ENCODE results near the gene PRRG4.
"Not testable (repeated sequence)": the region's sequence is repeated elsewhere in the genome, so short reads cannot be mapped to it uniquely, and the experiment has no call there.

Gene PRRG4

DNA sequence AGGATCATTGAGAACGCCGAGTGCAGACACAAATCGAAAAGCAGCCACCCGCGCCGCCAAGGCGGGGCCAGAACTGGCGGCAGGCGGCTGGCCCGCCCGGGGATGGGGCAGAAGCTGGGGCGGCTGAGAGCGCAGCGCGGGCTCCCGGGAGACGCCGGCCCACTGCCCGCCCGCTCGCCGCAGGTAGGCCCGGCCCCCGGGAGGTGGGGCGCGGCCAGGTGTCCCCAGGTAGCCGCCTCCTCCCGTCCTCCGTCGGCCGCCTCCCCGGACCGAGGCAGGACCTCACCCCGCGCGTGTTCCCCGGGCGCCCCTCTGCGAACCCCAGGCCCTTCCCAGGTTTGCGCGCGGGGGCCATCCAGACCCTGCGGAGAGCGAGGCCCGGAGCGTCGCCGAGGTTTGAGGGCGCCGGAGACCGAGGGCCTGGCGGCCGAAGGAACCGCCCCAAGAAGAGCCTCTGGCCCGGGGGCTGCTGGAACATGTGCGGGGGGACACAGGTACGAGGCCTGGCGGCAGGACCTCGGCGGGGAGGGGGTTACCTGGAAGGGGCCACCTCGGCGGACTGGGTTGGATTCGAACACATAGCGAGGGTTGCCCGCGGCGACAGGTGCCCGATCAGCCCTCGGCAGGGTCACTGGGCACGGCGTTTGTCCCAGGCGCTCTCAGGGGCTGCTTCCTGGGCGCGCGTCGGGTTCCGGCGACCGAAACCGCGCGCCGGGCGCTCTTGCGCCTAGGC is at the start of gene PRRG4:
Gene PRRG4, plus strand, starts transcription at position 248 of the 733 bp plus-strand sequence. CDS start 603 bp downstream, outside the sequence.
- DNase-seq (ENCODE audit: insufficient read length, low spot score) (peak; percentile 56), FAIRE-seq (peak; percentile 67)

DNA sequence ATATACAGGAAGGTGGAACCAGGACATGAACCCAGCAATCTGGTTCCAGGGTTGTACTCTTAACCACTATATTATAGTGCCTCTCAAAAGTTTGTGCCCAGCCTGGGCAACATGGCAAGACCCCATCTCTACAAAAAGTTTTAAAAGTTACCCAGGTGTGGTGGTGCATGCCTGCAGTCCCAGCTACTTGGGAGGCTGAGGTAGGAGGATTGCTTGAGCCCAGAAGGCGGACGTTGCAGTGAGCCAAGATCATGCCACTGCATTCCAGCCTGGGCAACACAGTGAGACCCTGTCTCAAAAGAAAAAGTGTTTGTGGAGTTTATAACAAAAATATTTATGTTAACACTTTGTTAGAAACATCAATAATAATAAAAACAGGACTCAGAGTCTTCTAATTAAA is 48.9 kb upstream of the PRRG4 start:
- FAIRE-seq, result not testable (repeated sequence)

GRCh38 chr11:32781721-32782120 is 48.0 kb upstream of the PRRG4 start:
- no peak for FAIRE-seq
- no peak for DNase-seq (ENCODE audit: insufficient read length, low spot score)

More for the DNA sequence above, 48.9 kb upstream of the PRRG4 start:
- DNase-seq (ENCODE audit: insufficient read length, low spot score), result not testable (repeated sequence)

DNA sequence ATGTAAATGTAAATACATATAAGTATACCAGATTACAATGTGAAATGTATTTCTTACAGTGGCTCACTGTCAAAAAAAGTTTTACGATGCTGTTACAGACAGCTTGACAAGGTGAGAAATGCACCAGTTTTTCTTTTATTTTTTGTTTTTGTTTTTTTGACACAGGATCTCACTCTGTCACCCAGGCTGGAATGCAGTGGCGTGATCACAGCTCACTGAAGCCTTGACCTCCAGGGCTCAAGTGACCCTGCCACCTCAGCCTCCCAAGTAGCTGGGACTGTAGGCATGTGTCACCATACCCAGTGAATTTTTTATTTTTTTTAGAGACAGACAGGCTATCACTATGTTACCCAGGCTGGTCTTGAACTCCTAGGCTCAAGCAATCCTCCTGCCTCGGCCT is 44.5 kb upstream of the PRRG4 start:
- no peak for DNase-seq (ENCODE audit: insufficient read length, low spot score)
- FAIRE-seq, result no peak

GRCh38 chr11:32786811-32787210 is 42.9 kb upstream of the PRRG4 start:
- no peak for DNase-seq (ENCODE audit: insufficient read length, low spot score)

GRCh38 chr11:32790916-32791315 is 38.8 kb upstream of the PRRG4 start:
- no peak for FAIRE-seq
- DNase-seq (ENCODE audit: insufficient read length, low spot score), result no peak

More at GRCh38 chr11:32786811-32787210, 42.9 kb upstream of the PRRG4 start:
- FAIRE-seq, result no peak

- DNase-seq (ENCODE audit: insufficient read length, low spot score) (no peak), FAIRE-seq (no peak)
Observed at GRCh38 chr11:32792111-32792947, 37.4 kb upstream of the PRRG4 start.

GRCh38 chr11:32792948-32793475 is 36.7 kb upstream of the PRRG4 start:
- FAIRE-seq (peak; percentile 69), DNase-seq (ENCODE audit: insufficient read length, low spot score) (peak; percentile 45)

GRCh38 chr11:32794439-32794838 is 35.3 kb upstream of the PRRG4 start, which contains the start of gene CCDC73:
TSS of gene CCDC73 (minus strand) at chr11:32794662. CDS start at chr11:32760243, 34,419 bp downstream.
- no peak for FAIRE-seq

DNA sequence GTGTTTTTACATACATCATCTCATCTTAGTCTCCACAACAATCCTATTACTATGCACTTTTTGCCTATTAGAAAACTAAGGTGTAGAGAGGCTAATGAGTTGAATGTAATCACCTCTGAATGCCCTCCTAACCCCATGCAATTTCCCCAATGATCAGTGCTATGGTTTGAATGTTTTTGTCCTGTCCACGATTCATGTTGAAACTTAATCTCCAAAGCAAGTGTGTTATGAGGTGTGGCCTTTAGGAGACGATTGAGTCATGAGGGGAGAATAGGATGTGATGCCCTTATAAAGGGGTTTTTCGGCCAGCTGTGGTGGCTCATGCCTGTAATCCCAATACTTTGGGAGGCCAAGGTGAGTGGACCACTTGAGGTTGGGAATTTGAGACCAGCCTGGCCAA is 33.3 kb upstream of the PRRG4 start:
- DNase-seq (ENCODE audit: insufficient read length, low spot score) (no peak), FAIRE-seq (no peak)

More at GRCh38 chr11:32794439-32794838, 35.3 kb upstream of the PRRG4 start, which contains the start of gene CCDC73:
- no peak for DNase-seq (ENCODE audit: insufficient read length, low spot score)

DNA sequence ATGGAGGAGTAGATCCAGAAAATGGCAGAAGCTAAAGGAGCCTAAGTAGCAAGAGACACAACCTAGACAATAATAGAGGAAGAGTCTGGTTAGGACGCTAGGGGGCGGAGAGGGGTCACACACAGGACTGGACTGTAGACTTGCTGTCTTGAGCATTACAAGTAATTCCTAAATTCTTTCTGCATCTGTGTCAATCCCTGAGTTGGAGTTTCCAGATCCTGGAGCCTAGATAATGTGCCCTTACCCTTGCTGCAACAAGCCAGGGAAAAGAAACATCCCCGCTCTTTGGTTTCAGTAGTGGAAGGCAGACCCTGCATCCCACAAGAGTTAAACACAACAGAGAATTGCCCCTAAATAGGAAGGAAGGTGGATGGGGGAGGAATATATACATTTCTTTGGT is 20.4 kb upstream of the PRRG4 start:
- DNase-seq (ENCODE audit: insufficient read length, low spot score), result peak; percentile 72
- no peak for FAIRE-seq

DNA sequence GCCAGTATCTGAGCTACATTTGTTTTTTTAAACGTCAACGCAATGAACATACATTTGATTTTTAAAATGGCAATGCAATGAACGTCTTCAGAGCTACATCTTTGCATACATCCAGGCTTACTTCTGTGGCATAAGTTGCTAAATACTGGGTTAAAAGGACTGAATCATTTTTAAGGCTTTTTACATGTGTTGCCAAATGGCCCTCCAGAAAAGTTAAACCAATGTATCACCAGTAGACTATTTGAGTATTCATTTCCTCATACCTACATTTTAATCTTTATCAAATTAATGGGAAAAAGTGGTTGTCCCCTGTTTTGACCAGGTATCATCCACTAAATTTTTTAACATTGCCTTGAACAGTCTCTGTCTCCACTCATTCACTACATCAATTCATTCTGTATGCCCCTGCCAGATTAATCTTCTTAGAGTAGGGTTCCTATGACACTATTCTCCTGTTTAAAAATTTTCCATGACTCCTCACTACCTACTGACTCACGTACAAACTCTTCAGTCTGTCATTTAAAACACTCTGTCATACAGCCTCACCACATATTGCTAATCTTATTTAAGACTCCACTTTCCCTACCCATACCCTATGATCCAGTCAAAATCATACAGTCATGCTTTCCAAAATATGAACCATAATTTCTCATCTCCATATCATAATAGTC is 12.4 kb upstream of the PRRG4 start:
- no peak for DNase-seq (ENCODE audit: insufficient read length, low spot score)
- no peak for FAIRE-seq

GRCh38 chr11:32817852-32818183 is 11.9 kb upstream of the PRRG4 start:
- FAIRE-seq (no peak), DNase-seq (ENCODE audit: insufficient read length, low spot score) (no peak)

DNA sequence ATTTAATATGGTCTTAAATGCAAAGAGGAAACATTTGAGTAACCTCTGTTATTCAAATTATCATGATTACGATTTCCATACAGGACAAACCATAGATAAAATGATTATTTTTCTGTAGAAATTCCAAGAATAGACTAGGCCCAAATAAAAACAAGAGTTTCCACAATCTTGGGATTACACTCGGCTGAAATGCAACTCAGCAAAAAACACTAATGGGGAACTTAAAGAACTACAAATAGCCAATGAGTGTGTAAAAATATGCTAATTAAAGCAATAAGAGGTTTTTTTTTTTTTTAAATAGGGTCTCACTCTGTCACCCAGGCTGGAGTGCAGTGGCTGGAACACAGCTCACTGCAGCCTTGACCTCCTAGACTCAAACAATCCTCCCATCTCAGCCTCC is 10.5 kb upstream of the PRRG4 start:
- DNase-seq (ENCODE audit: insufficient read length, low spot score), result no peak
- FAIRE-seq, result no peak

GRCh38 chr11:32820497-32820896 is 9.2 kb upstream of the PRRG4 start:
- DNase-seq (ENCODE audit: insufficient read length, low spot score) (no peak), FAIRE-seq (no peak)

GRCh38 chr11:32821517-32821916 is 8.2 kb upstream of the PRRG4 start:
- DNase-seq (ENCODE audit: insufficient read length, low spot score) (no peak), FAIRE-seq (no peak)

- FAIRE-seq (no peak), DNase-seq (ENCODE audit: insufficient read length, low spot score) (no peak)
Observed at GRCh38 chr11:32821917-32822560, 7.7 kb upstream of the PRRG4 start.

- DNase-seq (ENCODE audit: insufficient read length, low spot score); FAIRE-seq: not testable (repeated sequence)
Observed at GRCh38 chr11:32823617-32824016, 6.1 kb upstream of the PRRG4 start.

- DNase-seq (ENCODE audit: insufficient read length, low spot score), result no peak
- no peak for FAIRE-seq
Observed at GRCh38 chr11:32826113-32826512, 3.6 kb upstream of the PRRG4 start.

DNA sequence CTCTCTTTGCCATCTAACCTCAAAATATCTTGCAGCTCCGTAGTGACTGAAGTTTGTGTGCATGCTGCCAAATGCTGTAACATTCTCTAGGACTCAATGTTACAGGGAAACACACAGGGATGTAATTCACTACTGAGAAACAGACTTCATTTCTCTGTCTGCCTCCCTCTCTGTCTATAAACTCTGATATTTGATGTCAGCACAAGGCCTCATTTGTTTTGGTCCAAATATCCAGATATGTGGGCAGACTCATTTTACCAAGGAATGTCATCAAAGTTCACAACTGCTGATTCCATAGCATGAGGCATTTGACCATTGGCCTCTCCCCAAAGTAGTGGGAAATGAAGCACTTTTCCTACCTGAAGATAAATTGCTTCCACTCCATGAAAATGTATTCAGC is 2.5 kb upstream of the PRRG4 start:
- FAIRE-seq, result no peak
- DNase-seq (ENCODE audit: insufficient read length, low spot score), result no peak

Data from HTR-8/SVneo (cell line).